ENCODE measurements around the gene DPP10.

Gene DPP10

DNA sequence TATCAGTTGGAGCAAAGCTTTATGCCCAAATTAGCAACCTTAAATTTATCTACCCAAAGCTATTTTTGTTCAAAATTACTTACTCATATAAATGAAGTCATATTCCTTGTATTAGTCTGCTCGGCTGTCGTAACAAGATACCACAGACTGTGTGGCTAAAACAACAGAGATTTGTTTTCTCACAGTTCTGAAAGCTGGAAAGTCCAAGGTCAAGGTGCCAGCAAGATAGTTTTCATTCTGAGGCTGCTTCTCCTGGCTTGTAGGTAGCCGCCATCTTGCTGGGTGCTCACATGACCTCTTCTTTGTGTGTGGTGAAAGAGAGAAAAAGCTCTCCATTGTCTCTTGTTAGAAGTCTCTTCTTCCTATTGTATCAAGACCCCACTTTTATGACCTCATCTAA, 15.7 kb upstream of the DPP10 start:
- H3K4me3 ChIP-seq (ENCODE audit: low read depth, low read length): no peak overlapping the region
- no peak for DNase-seq (ENCODE audit: low read depth)
- TF ChIP-seq, protein P1, sequence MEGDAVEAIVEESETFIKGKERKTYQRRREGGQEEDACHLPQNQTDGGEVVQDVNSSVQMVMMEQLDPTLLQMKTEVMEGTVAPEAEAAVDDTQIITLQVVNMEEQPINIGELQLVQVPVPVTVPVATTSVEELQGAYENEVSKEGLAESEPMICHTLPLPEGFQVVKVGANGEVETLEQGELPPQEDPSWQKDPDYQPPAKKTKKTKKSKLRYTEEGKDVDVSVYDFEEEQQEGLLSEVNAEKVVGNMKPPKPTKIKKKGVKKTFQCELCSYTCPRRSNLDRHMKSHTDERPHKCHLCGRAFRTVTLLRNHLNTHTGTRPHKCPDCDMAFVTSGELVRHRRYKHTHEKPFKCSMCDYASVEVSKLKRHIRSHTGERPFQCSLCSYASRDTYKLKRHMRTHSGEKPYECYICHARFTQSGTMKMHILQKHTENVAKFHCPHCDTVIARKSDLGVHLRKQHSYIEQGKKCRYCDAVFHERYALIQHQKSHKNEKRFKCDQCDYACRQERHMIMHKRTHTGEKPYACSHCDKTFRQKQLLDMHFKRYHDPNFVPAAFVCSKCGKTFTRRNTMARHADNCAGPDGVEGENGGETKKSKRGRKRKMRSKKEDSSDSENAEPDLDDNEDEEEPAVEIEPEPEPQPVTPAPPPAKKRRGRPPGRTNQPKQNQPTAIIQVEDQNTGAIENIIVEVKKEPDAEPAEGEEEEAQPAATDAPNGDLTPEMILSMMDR (IDR thresholded peaks at IDR 0.05; ENCODE audit: low read depth, low read length, missing control alignments): no peak

DNA sequence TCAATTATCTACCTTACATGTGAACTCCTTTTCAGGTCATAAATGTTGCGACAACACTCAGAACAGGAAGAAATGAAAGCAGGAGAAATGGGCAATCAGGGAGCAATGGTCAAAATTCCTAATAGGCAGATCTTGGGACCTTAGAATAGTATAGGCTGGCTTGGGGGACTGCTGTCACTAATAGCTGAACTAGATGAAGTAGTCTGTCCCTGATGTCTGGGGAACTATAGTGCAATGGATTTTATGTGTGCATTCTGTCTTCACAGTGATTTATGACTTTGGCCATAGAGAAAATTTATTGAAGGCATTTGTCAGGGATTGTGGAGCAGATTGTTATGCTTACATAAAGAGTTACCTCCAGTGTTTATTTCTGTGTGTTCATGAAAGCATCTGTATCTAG, 6.1 kb upstream of the DPP10 start:
- DNase-seq (ENCODE audit: low read depth): no peak
- TF ChIP-seq, protein P1 (IDR thresholded peaks at IDR 0.05; ENCODE audit: low read depth, low read length, missing control alignments): no peak

DNA sequence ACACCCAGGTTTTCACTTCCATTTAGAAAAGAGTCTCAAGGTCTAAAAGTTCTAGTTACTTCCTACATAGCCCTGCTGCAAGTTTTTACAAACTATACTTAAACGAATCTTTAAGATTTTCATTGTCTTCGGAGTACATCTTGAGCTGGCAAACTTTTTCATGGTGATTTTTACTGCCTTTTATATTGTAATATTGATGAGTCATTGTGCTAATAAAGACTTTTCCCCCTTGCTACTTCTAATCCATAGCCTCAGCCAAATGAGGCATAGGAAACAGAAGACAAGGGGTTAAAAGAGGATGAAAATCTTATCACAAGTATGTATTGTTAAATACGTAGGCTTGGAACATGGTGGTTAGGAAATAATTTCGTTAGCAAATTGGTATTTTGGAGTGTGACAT, 4.1 kb downstream of the DPP10 start:
- no peak overlapping the region for H3K4me3 ChIP-seq (ENCODE audit: low read depth, low read length)
- DNase-seq (ENCODE audit: low read depth): no peak
- TF ChIP-seq, protein P1 (IDR thresholded peaks at IDR 0.05; ENCODE audit: low read depth, low read length, missing control alignments): no peak

More for the DNA sequence above, 6.1 kb upstream of the DPP10 start:
- no peak overlapping the region for H3K4me3 ChIP-seq (ENCODE audit: low read depth, low read length)

DNA sequence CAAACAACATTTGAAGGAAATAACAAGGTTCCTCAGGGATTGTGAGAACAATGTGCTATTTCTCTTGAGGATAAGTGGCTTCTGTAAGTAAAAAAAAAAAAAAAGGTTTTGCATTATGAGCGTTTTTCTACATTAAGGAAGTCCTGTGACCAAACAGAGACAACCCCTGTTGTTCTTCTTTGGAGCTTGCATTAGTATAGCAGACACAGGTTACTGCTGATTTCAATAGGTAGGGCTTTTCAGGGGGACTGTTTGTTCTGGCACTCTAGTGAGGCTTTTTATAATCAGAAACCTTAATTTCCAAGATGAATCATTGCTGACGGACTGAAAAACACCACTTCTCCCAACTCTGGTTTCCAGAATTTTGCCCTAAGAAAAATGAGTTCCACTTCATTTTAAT, 8.2 kb downstream of the DPP10 start:
- no peak overlapping the region for H3K4me3 ChIP-seq (ENCODE audit: low read depth, low read length)
- TF ChIP-seq, protein P1 (IDR thresholded peaks at IDR 0.05; ENCODE audit: low read depth, low read length, missing control alignments): no peak
- no peak for DNase-seq (ENCODE audit: low read depth)

DNA sequence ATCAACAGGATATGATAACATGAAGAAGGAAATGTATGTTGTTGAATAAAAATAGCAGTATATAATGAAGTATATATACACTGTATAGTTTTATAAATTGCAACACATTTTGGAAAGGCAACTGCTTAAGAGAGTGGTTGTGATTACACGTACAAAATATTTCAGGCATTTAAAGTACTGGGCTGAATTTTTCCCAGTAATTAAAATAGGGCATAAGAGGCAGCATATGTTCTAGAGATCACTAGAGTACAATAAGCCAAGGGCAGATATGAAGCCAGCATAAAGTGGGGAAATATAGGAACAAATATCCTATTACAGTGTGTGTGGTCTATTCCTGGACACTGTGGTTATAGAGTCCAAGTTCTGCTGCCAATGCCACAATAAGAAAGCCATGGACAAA, 14.1 kb downstream of the DPP10 start:
- no peak for DNase-seq (ENCODE audit: low read depth)
- H3K4me3 ChIP-seq (ENCODE audit: low read depth, low read length): no peak overlapping the region
- TF ChIP-seq, protein P1 (IDR thresholded peaks at IDR 0.05; ENCODE audit: low read depth, low read length, missing control alignments): no peak

DNA sequence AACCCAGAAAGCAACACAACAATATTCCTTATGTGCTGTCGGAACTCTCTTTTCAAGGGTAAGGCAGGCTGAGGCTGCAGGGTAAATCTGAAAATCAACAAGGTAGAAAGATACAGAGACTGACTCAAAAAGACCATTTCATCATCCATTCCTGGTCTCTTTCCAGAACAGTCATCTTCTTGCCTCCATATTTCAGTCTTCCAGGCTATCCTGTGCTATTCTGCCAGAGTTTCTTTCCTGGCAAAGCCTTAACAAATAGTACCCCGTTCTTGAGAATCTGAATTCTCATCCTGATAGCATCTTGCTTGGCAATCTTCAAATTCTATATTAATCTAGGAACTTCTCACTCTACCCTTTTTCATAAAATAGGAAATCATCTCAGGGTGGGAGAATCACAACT, 15.5 kb downstream of the DPP10 start:
- TF ChIP-seq, protein P1 (IDR thresholded peaks at IDR 0.05; ENCODE audit: low read depth, low read length, missing control alignments): no peak
- no peak overlapping the region for H3K4me3 ChIP-seq (ENCODE audit: low read depth, low read length)
- DNase-seq (ENCODE audit: low read depth): no peak

DNA sequence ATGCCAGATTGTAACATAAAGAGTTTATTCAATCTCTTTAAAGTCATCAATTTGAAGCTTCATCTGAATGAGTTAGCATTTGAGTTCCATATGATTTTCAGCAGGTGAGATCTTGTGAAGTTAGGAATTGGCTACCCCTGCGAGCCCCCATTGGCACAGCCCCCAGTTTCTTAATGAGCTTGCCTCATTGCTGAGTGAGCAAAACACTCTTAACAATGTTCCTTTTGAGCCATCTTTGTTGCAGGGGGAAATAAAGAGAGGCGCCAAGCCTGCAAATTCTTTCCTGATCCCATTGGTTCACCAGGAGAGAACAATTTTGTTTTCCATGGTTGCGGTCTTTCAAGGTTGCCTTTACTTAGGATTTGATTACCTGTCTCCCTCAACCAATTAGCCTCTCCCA, 18.7 kb downstream of the DPP10 start:
- TF ChIP-seq, protein P1 (IDR thresholded peaks at IDR 0.05; ENCODE audit: low read depth, low read length, missing control alignments): no peak
- no peak overlapping the region for H3K4me3 ChIP-seq (ENCODE audit: low read depth, low read length)
- no peak for DNase-seq (ENCODE audit: low read depth)
